GM18526 (cell line): ENCODE results near the gene NEDD4L.
A peak's percentile ranks its signal among the peaks of the same experiment; 100 is the strongest.

Experiments used
- POLR2A ChIP-seq: IDR thresholded peaks from 3 replicates; pipeline ENCODE4 v1.6.1; 2011; ENCODE audit not compliant: insufficient read length; ENCODE audit errors: extremely low read depth

The NEDD4L gene

GRCh38 chr18:58043491-58044369 is at the start of gene NEDD4L:
TSS of gene NEDD4L (plus strand) at chr18:58044226. CDS start at chr18:58044661, 435 bp downstream.
- TF ChIP-seq POLR2A = peak; percentile 30

DNA sequence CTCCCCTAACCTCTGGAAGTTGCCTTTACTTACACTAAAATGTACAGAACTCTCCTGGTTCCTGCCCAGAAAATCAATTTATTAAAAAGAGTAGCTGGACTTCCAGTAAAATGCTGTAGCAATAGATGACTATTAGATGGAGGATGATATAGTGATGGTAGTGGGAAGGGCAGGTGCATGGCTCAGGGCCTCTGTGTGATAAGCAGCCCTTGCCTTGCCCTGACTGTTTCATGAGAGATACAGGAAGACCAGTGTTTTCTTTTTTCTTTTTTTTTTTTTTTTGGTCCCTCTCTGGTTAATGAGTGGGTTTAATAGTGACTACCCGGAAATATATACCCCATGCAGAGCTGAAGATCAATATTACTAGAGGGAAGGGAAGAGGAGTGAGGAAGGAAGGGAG is 48.7 kb upstream of the NEDD4L start:
- TF ChIP-seq POLR2A = no peak

DNA sequence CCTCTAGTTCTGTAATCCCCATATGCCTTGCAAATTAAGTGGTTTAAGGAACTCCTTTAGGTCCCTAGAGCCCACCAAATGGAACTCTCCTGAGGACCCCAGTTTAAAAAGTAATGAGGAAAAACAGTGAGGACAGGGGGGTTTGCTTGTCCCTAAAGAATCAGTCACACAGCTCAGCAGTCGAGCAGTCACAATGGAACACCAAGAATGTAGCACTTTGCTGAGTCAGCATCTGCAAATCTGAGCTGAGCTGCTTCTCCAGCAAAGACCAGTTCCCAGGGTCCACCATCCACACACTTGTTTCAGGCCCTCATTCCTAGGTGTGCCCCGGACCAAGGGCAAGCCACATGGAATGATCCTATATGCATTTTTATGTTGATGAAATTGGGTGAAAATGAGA is 46.2 kb upstream of the NEDD4L start:
- TF ChIP-seq POLR2A = no peak

DNA sequence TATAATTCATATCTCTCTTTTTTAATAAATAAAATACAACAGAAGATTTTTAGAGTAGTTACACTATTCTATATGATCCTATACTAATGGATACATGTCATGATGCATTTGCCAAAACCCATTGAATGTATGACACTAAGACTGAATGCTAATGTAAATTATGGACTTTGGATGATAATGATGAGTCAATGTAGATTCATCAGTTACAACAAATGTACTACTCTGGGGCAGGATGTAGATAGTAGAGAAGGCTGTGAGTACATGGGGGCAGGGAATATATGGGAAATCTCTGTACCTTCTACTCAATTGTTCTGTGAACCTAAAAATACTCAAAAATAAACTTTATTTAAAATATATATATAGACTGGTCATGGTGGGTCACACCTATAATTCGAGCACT is 45.6 kb upstream of the NEDD4L start:
- TF ChIP-seq POLR2A = no peak

DNA sequence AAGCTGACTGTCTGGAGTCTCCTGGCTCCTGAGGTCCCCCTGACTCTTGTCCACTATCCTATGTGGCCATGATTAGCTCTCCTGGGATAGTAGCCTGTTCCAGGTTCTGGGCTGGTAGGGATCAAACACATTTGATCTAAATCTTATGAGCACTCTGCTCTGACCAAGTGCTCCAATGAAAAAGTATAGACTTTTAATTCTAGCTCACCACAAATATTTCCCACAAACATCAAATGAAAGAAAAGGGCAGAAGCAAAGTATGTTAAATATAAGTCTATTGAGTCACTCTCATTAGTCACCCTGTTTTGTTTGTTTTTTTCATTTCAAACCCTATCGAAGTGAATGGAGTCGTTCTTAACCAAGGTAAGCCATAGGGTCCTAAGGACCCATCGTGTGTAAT is 39.7 kb upstream of the NEDD4L start:
- no peak for TF ChIP-seq POLR2A

GRCh38 chr18:58005011-58005410 is 39.0 kb upstream of the NEDD4L start:
- TF ChIP-seq POLR2A = no peak

- TF ChIP-seq POLR2A = no peak
Measured at GRCh38 chr18:58005885-58006523, 38.0 kb upstream of the NEDD4L start.

DNA sequence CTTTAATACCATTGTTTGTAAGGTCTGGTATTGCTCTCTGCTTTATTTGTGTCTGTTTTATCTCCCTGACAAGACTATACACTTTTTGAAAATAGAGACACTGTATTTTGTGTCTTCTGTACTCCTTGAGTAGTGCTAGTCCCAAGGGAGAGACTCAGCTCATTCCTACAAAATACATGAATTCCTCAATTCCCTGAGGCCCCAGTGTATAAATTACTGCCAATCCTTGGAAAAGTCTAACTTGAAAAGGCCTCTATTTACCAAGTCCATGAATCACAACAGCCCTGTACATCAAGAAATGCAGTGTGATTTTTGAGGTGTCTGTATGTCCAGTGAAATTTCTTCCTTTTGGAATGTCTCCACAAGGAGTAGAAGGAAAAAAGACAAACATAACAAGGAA is 34.9 kb upstream of the NEDD4L start:
- no peak for TF ChIP-seq POLR2A

DNA sequence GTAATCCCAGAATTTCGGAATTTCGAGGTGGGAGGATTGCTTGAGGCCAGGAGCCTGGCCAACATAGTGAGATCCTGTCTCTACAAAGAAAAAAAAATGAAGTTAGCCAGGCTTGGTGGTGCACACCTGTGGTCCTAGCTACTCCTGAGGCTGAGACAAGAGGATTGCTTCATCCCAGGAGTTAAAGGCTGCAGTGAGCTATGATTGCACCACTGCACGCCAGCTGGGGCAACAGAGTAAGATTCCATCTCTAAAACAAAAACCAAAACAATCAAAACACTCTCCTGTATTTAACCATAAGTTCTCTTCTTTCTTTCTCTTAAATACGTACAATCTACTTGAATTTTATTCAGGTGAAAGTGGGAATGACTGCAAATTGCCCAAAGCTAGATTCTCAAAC is 33.8 kb upstream of the NEDD4L start:
- TF ChIP-seq POLR2A = no peak

DNA sequence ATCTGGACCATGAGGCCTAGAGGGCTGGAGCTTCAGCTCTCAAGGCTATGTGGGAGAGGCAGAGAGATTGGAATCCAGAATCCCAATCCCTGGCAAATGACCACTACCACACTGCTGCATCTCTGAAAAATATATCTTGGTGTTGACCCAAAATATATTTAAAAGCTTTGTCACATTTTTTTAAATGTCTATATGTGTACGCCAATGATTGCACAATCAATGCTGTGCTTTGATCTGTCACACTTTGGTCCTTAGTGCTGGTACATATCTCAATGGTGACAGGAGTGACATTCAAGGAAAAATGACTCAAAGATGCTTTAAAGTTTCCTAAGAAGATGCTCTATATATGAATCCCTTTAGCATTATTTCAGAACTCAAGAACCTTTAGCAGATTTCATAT is 31.7 kb upstream of the NEDD4L start:
- no peak for TF ChIP-seq POLR2A

DNA sequence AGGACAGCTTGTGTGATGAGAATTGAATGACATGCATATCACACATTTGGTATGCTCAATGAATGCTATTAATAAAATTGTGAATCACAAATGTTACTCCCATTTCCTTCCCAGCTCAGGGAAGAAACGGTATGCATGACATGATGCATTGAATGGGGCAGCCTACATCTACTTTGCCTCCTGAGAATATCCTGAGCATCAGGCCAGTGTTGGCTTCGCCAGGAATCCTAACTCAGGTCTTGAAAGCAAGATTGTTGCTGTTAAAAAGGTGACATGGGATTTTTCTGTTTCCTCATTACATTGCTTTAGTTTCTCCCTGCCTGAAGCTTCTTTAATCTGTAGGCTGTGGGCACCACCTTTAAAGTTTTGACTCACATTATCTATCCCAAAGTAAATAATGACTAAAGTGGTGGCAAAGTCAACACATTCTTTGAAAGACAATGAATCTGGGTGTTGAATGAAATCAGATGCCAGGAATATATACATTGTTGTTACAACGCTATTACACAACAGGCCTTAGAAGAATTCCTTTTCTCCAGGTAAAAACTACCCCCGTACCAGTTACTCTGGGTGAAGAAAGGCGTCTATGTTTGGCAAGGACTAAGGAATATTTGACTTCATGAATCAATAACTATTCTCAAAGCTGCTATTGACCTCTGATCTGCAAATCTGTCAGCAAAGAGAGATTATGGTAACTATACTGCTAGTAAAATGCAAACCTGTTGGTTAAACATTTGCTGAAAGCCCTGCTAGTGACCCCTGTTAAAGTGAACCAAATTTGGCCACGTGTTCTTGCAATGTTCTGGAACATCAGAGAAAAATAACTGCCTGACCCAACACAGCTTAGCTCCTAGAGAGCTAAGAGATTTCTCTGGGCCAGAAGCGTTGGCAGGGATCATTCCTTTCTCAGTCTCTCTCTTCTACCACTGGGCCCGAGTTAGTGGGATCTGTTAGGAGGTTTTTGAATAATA is 30.5 kb upstream of the NEDD4L start:
- TF ChIP-seq POLR2A = no peak

DNA sequence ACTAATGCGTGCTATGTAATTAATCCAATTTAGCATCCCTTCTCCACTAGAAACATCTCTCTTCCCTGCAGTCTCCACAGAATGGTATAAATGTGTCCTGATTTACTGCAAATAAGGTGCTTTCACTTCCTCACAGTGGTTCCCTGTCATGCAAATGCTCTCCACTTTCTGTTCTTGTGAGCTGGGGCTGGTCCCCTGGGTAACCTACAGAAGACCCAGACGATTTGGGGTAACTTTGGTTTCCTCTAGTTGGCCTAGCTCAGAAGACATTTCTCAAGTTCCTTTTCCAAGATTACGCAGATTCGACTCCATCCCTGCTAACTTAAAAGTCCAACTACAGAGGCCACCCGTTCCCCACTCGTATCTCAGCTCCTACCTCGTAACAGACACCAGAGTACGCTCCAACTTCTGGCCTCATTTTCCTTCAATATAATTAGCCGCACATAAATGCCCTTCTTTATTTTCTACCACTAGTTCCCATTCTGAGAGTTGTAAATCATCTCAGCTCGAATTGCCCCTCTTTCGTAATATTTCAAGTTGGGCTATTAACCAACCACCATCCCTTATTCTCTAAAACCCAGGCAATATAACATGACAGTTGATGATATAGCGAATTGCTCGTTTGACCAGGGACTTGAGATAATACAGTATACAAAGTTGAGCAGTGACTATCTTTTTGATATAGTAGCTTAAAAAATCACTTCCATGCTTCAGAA is 28.8 kb upstream of the NEDD4L start:
- TF ChIP-seq POLR2A = no peak

DNA sequence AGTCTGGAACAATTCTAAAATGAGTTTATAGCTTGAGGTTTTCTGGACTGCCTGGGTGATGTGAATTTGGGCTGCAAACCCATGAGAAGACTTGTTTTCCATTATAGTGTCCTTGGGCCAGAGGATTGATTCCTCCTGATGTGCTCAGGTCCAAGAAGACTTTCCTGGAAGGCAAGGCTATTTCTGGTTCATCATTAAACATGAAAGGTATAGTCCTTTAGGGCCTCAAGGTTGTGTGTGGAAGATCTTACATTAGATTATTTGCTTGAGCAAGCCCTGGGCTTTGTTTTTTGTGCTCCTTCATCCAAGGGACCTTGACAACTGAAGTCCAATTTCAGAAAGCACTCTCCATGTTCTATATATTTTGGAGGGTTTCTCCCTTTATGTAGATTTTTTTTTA is 26.8 kb upstream of the NEDD4L start:
- TF ChIP-seq POLR2A = no peak

DNA sequence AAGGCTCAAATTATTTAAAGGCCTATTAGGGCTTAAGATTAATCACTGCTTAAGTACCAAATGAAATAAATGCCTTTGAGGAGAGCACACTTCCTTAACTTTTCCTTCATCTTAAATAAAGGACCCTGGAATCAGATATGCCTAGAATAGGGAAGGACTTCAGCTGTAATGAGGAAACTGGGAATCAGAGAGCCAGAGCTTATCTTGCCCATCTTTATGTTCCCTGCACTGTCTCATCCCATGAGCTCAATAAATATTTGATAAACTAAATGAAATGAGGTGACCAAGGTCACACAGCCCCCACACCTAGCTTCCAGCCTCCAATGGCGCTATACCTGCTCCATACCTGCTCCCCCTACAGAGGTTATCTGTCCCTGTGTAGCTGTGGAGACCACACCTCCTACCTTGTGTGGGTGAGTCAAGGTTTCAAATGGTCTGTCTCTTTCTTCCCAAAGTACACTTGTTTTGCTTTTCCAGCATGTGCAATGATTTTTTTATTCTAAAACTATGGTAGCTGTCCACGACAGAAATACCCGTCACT is 23.4 kb upstream of the NEDD4L start:
- no peak for TF ChIP-seq POLR2A

DNA sequence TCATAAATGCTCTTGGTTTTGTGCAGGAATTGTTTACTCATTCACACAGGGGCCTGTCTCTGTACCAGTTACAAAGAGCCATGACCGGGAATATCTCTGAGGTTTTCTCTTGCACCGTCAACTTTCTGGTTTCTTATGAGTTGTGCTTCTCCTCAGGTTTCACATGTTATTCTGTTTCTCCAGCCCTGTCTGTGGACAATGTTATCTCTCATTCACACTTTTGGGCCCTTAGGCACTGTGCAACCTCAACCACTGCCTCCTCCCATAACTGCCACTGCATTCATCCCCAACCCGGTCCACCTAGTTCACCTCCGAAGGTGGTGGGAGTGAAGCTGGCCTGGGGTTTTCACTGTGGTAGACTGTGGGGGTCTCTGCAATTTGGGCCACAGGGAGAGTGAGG is 22.5 kb upstream of the NEDD4L start:
- TF ChIP-seq POLR2A = no peak

GRCh38 chr18:58023108-58023507 is 20.9 kb upstream of the NEDD4L start:
- no peak for TF ChIP-seq POLR2A
